GM23338 (cell line): Measurements from ENCODE around the gene KIFC3. TPM values are rescaled to one million over a fixed set of nuclear protein-coding genes. Genes with fewer than 3 reads are reported as not detected.

Experiments
- ATAC-seq: fragments of 200-7000 bp; cut with Tn5 transposase; 3 replicates; pipeline ENCODE4 v1.9.1; 2020
- DNase-seq: peaks from one replicate; pipeline ENCODE4 v3.0.0-alpha.2; 2015; ENCODE audit warnings: low spot score
- H2AFZ ChIP-seq: fragments of 200-600 bp; sonication (generic); 2 replicates; pipeline ENCODE4 v1.8.0; 2016; ENCODE audit warnings: antibody characterized with exemption, mild to moderate bottlenecking, moderate library complexity
- H3F3A ChIP-seq: fragments of 200-600 bp; sonication (generic); replicated peaks from 2 replicates; pipeline ENCODE4 v1.8.0; 2017; ENCODE audit warnings: antibody characterized with exemption, mixed run types, low read depth
- H3K27ac ChIP-seq: fragments of 200-600 bp; sonication (generic); 2 replicates; pipeline ENCODE4 v1.6.1; 2016; ENCODE audit warnings: low read depth
- H3K27me3 ChIP-seq: fragments of 200-600 bp; sonication (generic); 2 replicates; pipeline ENCODE4 v1.8.0; 2016; ENCODE audit warnings: mild to moderate bottlenecking, mixed run types, moderate library complexity; ENCODE audit not compliant: insufficient read depth
- H3K36me3 ChIP-seq: fragments of 200-600 bp; sonication (generic); 2 replicates; pipeline ENCODE4 v1.8.0; 2016; ENCODE audit warnings: mild to moderate bottlenecking; ENCODE audit not compliant: insufficient read depth
- H3K4me1 ChIP-seq: fragments of 200-600 bp; sonication (generic); 2 replicates; pipeline ENCODE4 v1.8.0; 2016; ENCODE audit warnings: mild to moderate bottlenecking, moderate library complexity; ENCODE audit not compliant: insufficient read depth
- H3K4me2 ChIP-seq: fragments of 200-600 bp; sonication (generic); 2 replicates; pipeline ENCODE4 v1.7.1; 2017; ENCODE audit warnings: mixed run types
- H3K4me3 ChIP-seq: fragments of 200-600 bp; sonication (generic); 2 replicates; pipeline ENCODE4 v1.6.1; 2016; ENCODE audit warnings: mixed run types
- H3K79me2 ChIP-seq: fragments of 200-600 bp; sonication (generic); replicated peaks from 2 replicates; pipeline ENCODE4 v1.8.0; 2017; ENCODE audit warnings: mild to moderate bottlenecking; ENCODE audit not compliant: insufficient read depth
- H3K9me2 ChIP-seq: fragments of 200-600 bp; sonication (generic); 2 replicates; pipeline ENCODE4 v1.8.0; 2017; ENCODE audit not compliant: insufficient read depth
- H4K20me1 ChIP-seq: fragments of 200-600 bp; sonication (generic); replicated peaks from 2 replicates; pipeline ENCODE4 v1.8.0; 2017; ENCODE audit warnings: mild to moderate bottlenecking; ENCODE audit not compliant: insufficient read depth
- H3K27ac Mint-ChIP-seq: 2 replicates; pipeline ENCODE4 v1.8.0; 2020; ENCODE audit warnings: inconsistent platforms, mild to moderate bottlenecking, moderate library complexity, mixed read lengths
- H3K27me3 Mint-ChIP-seq: 3 replicates; pipeline ENCODE4 v1.8.0; 2022; ENCODE audit warnings: low read depth, mild to moderate bottlenecking, moderate library complexity, mixed read lengths, inconsistent platforms; ENCODE audit not compliant: insufficient read depth, poor library complexity
- H3K36me3 Mint-ChIP-seq: 3 replicates; pipeline ENCODE4 v1.8.0; 2021; ENCODE audit warnings: low read depth, mild to moderate bottlenecking, inconsistent platforms, moderate library complexity, mixed read lengths
- H3K4me1 Mint-ChIP-seq: 3 replicates; pipeline ENCODE4 v1.8.0; 2020; ENCODE audit warnings: mild to moderate bottlenecking, inconsistent platforms, mixed read lengths
- H3K4me3 Mint-ChIP-seq: 3 replicates; pipeline ENCODE4 v1.8.0; 2021; ENCODE audit warnings: moderate library complexity, mild to moderate bottlenecking, inconsistent platforms, mixed read lengths
- H3K9me3 Mint-ChIP-seq: 3 replicates; pipeline ENCODE4 v1.8.0; 2020; ENCODE audit warnings: moderate library complexity, mild to moderate bottlenecking, inconsistent platforms, mixed read lengths
- CREB1 ChIP-seq: fragments of 250-450 bp; sonication (Bioruptor Pico); IDR thresholded peaks from 2 replicates; pipeline ENCODE4 v1.5.0; 2020; ENCODE audit warnings: low read depth, mild to moderate bottlenecking, moderate library complexity
- CTCF ChIP-seq, 2 experiments: fragments of 200-600 bp in 1 of 2; sonication (generic) in 1 of 2; conservative IDR thresholded peaks; 2 replicates each; pipeline versions ENCODE4 v1.5.1 to v1.6.1; 2016 to 2017; ENCODE audit warnings: antibody characterized with exemption in 2 of 2, low read depth in 2 of 2, mild to moderate bottlenecking in 2 of 2, moderate library complexity in 1 of 2
- EZH2phosphoT487 ChIP-seq: fragments of 200-600 bp; sonication (generic); IDR thresholded peaks from one replicate; pipeline ENCODE4 v1.8.1; 2018; ENCODE audit warnings: antibody characterized with exemption; ENCODE audit not compliant: unreplicated experiment
- NANOG ChIP-seq: IDR thresholded peaks from 2 replicates; pipeline ENCODE4 v1.6.1; 2016; ENCODE audit warnings: antibody characterized with exemption, borderline replicate concordance
- REST ChIP-seq: IDR thresholded peaks from one replicate; pipeline ENCODE4 v1.6.1; 2018; ENCODE audit warnings: antibody characterized with exemption; ENCODE audit not compliant: unreplicated experiment
- STAT1 ChIP-seq: IDR thresholded peaks from one replicate; pipeline ENCODE4 v1.6.1; 2016; ENCODE audit warnings: antibody characterized with exemption; ENCODE audit not compliant: unreplicated experiment
- ZNF331 ChIP-seq: fragments of 250-450 bp; sonication (Bioruptor Pico); IDR thresholded peaks from 2 replicates; pipeline ENCODE4 v1.5.0; 2020; ENCODE audit warnings: low read depth, mild to moderate bottlenecking, moderate library complexity
- ZNF462 ChIP-seq: fragments of 250-450 bp; sonication (Bioruptor Pico); IDR thresholded peaks from 2 replicates; pipeline ENCODE4 v1.5.0; 2020; ENCODE audit warnings: mild to moderate bottlenecking, moderate library complexity
- polyA plus RNA-seq: library from polyadenylated mRNA; unstranded; fragments of >200 nt; fragmentation: Nextera tagmentation; extraction: Ambion mirVana; gene quantifications from 2 replicates; pipeline ENCODE4 v1.2.1, GENCODE V29; 2016
- total RNA-seq: library from RNA; depleted of rRNA; stranded (reverse); fragments of >200 nt; shearing (Covaris generic); gene quantifications from 2 replicates; pipeline ENCODE4 v1.2.3, GENCODE V29; 2014

KIFC3 gene
- total and polyA plus RNA-seq, 2 experiments from 2014 or later = 4.4 to 12.5 TPM

GRCh38 chr16:57748596-57748995 lies 53.7 kb downstream of the KIFC3 start:
- ATAC-seq (no peak), DNase-seq (no peak)
- Histone ChIP-seq H3K9me2 (no peaks in the 10 kb centered on the region), H3K27ac (no peak overlapping the region), H3K4me3 (no peak overlapping the region), H3K79me2 (no peaks in the 10 kb centered on the region), H3F3A (no peaks in the 10 kb centered on the region), H2AFZ (no peak overlapping the region), H3K27me3 (no peaks in the 10 kb centered on the region), H3K4me1 (no peaks in the 10 kb centered on the region), H4K20me1 (no peaks in the 10 kb centered on the region; the same call in 1 of the 2 replicates), H3K4me2 (no peak overlapping the region), H3K36me3 (no peaks in the 10 kb centered on the region)
- no peaks in the 10 kb centered on the region for H3K9me3 Mint-ChIP-seq
- peaks cover 3% of the 10 kb centered on the region for H3K27me3 Mint-ChIP-seq
- no peaks in the 10 kb centered on the region for H3K4me1 Mint-ChIP-seq
- peaks cover 19% of the 10 kb centered on the region for H3K36me3 Mint-ChIP-seq
- H3K4me3 Mint-ChIP-seq = no peak overlapping the region
- H3K27ac Mint-ChIP-seq = no peak overlapping the region
- no peak for TF ChIP-seq CTCF (conservative IDR thresholded peaks at IDR 0.05; ENCODE audit: low read depth in 2 of 2)
- no peak for TF ChIP-seq ZNF331
- TF ChIP-seq NANOG = no peak
- TF ChIP-seq CREB1 (CRISPR knock-in tag) = no peak
- no peak for TF ChIP-seq REST
- no peak for TF ChIP-seq ZNF462 (CRISPR knock-in tag)
- TF ChIP-seq STAT1 = no peak
- no peak for TF ChIP-seq EZH2phosphoT487
